ENCODE measurements around the gene RAPGEF3. TPM values are rescaled to one million over a fixed set of nuclear protein-coding genes. Genes with fewer than 3 reads are reported as not detected.

The RAPGEF3 gene
- polyA plus RNA-seq, 4 donors: 2.5 to 19.8 (median 4.3) TPM

GRCh38 chr12:47741340-47741703 is 17.4 kb downstream of the RAPGEF3 start:
- no peak for FAIRE-seq
- WGBS, 3 donors: 2 to 18% (median 7%) methylated on average over 4 of the region's 4 CpGs
- peaks cover 0 to 9% (median 0%) of the 10 kb centered on the region in 3 donors for H3K4me1 ChIP-seq (ENCODE audit: control insufficient read depth in 3 of 3, insufficient read depth in 2 of 3, low read depth in 1 of 3, low read length in 2 of 3)
- DNase-seq: peak; percentile 30 to 58
- H3K27ac ChIP-seq (ENCODE audit: low read depth in 1 of 3, low read length in 2 of 3): peak overlapping the region in 1 of 3 donors; percentile 42
- no peaks in the 10 kb centered on the region for H3K9me3 ChIP-seq (ENCODE audit: control insufficient read depth in 2 of 2, insufficient read depth in 1 of 2, low read depth in 1 of 2, low read length in 1 of 2)
- no peak overlapping the region for H3K4me3 ChIP-seq (ENCODE audit: low read depth in 1 of 3, low read length in 3 of 3)
- no peaks in the 10 kb centered on the region for H3K27me3 ChIP-seq (ENCODE audit: control insufficient read depth in 3 of 3, insufficient read depth in 3 of 3, low read length in 3 of 3)
- H3K36me3 ChIP-seq (ENCODE audit: control insufficient read depth in 3 of 3, insufficient read depth in 2 of 3, low read depth in 1 of 3, low read length in 3 of 3): peaks cover 0 to 1% (median 0%) of the 10 kb centered on the region in 3 donors

- Histone ChIP-seq H3K4me1 (ENCODE audit: control insufficient read depth in 3 of 3, insufficient read depth in 2 of 3, low read depth in 1 of 3, low read length in 2 of 3) (peaks cover 0 to 11% (median 2%) of the 10 kb centered on the region in 3 donors), H3K27ac (ENCODE audit: low read depth in 1 of 3, low read length in 2 of 3) (peak overlapping the region in 1 of 3 donors; percentile 42), H3K9me3 (ENCODE audit: control insufficient read depth in 2 of 2, insufficient read depth in 1 of 2, low read depth in 1 of 2, low read length in 1 of 2) (no peaks in the 10 kb centered on the region), H3K4me3 (ENCODE audit: low read depth in 1 of 3, low read length in 3 of 3) (no peak overlapping the region), H3K27me3 (ENCODE audit: control insufficient read depth in 3 of 3, insufficient read depth in 3 of 3, low read length in 3 of 3) (no peaks in the 10 kb centered on the region), H3K36me3 (ENCODE audit: control insufficient read depth in 3 of 3, insufficient read depth in 2 of 3, low read depth in 1 of 3, low read length in 3 of 3) (no peaks in the 10 kb centered on the region)
- no peak for DNase-seq
- no peak for FAIRE-seq
- WGBS, 3 donors: 39 to 70% (median 49%) methylated on average over 19 to 21 of the region's 21 CpGs
Measured at GRCh38 chr12:47740606-47741339, 17.9 kb downstream of the RAPGEF3 start.

GRCh38 chr12:47739979-47740378 is 18.7 kb downstream of the RAPGEF3 start:
- H3K27ac ChIP-seq (ENCODE audit: low read depth in 1 of 3, low read length in 2 of 3): peak overlapping the region in 2 of 3 donors; percentile 15 to 17
- no peaks in the 10 kb centered on the region for H3K9me3 ChIP-seq (ENCODE audit: control insufficient read depth in 2 of 2, insufficient read depth in 1 of 2, low read depth in 1 of 2, low read length in 1 of 2)
- no peak overlapping the region for H3K4me3 ChIP-seq (ENCODE audit: low read depth in 1 of 3, low read length in 3 of 3)
- H3K36me3 ChIP-seq (ENCODE audit: control insufficient read depth in 3 of 3, insufficient read depth in 2 of 3, low read depth in 1 of 3, low read length in 3 of 3): no peaks in the 10 kb centered on the region
- FAIRE-seq: no peak
- H3K4me1 ChIP-seq (ENCODE audit: control insufficient read depth in 3 of 3, insufficient read depth in 2 of 3, low read depth in 1 of 3, low read length in 2 of 3): peaks cover 0 to 15% (median 4%) of the 10 kb centered on the region in 3 donors
- peak in 1 of 2 donors; percentile 69 for DNase-seq
- WGBS, 3 donors: 34 to 54% (median 43%) methylated on average over 12 of the region's 12 CpGs
- no peaks in the 10 kb centered on the region for H3K27me3 ChIP-seq (ENCODE audit: control insufficient read depth in 3 of 3, insufficient read depth in 3 of 3, low read length in 3 of 3)

- H3K4me3 ChIP-seq (ENCODE audit: low read depth in 1 of 3, low read length in 3 of 3): no peak overlapping the region
- FAIRE-seq (no peak), DNase-seq (no peak)
- H3K36me3 ChIP-seq (ENCODE audit: control insufficient read depth in 3 of 3, insufficient read depth in 2 of 3, low read depth in 1 of 3, low read length in 3 of 3): no peaks in the 10 kb centered on the region
- 79 to 86% (median 82%) methylated on average over 3 of the region's 3 CpGs for WGBS, 3 donors
- H3K27ac ChIP-seq (ENCODE audit: low read depth in 1 of 3, low read length in 2 of 3): no peak overlapping the region
- no peaks in the 10 kb centered on the region for H3K27me3 ChIP-seq (ENCODE audit: control insufficient read depth in 3 of 3, insufficient read depth in 3 of 3, low read length in 3 of 3)
- no peaks in the 10 kb centered on the region for H3K9me3 ChIP-seq (ENCODE audit: control insufficient read depth in 2 of 2, insufficient read depth in 1 of 2, low read depth in 1 of 2, low read length in 1 of 2)
- H3K4me1 ChIP-seq (ENCODE audit: control insufficient read depth in 3 of 3, insufficient read depth in 2 of 3, low read depth in 1 of 3, low read length in 2 of 3): peaks cover 0 to 15% (median 4%) of the 10 kb centered on the region in 3 donors
Measured at GRCh38 chr12:47739297-47739696, 19.4 kb downstream of the RAPGEF3 start.

GRCh38 chr12:47737936-47738594 is 20.6 kb downstream of the RAPGEF3 start:
- DNase-seq: peak in 1 of 2 donors; percentile 63
- H3K27ac ChIP-seq (ENCODE audit: low read depth in 1 of 3, low read length in 2 of 3): peak overlapping the region in 2 of 3 donors; percentile 37 to 63
- 70 to 88% (median 82%) methylated on average over 17 of the region's 17 CpGs for WGBS, 3 donors

GRCh38 chr12:47736877-47737676 is 21.6 kb downstream of the RAPGEF3 start:
- Histone ChIP-seq H3K27ac (ENCODE audit: low read depth in 1 of 3, low read length in 2 of 3) (peak overlapping the region in 2 of 3 donors; percentile 37 to 63), H3K9me3 (ENCODE audit: control insufficient read depth in 2 of 2, insufficient read depth in 1 of 2, low read depth in 1 of 2, low read length in 1 of 2) (no peaks in the 10 kb centered on the region), H3K27me3 (ENCODE audit: control insufficient read depth in 3 of 3, insufficient read depth in 3 of 3, low read length in 3 of 3) (no peaks in the 10 kb centered on the region), H3K4me1 (ENCODE audit: control insufficient read depth in 3 of 3, insufficient read depth in 2 of 3, low read depth in 1 of 3, low read length in 2 of 3) (peaks cover 0 to 15% (median 4%) of the 10 kb centered on the region in 3 donors), H3K36me3 (ENCODE audit: control insufficient read depth in 3 of 3, insufficient read depth in 2 of 3, low read depth in 1 of 3, low read length in 3 of 3) (no peaks in the 10 kb centered on the region), H3K4me3 (ENCODE audit: low read depth in 1 of 3, low read length in 3 of 3) (no peak overlapping the region)
- DNase-seq (peak; percentile 44 to 45), FAIRE-seq (no peak)
- 45 to 59% (median 59%) methylated on average over 19 of the region's 19 CpGs for WGBS, 3 donors

More at GRCh38 chr12:47737936-47738594, 20.6 kb downstream of the RAPGEF3 start:
- no peak for FAIRE-seq
- Histone ChIP-seq H3K27me3 (ENCODE audit: control insufficient read depth in 3 of 3, insufficient read depth in 3 of 3, low read length in 3 of 3) (no peaks in the 10 kb centered on the region), H3K9me3 (ENCODE audit: control insufficient read depth in 2 of 2, insufficient read depth in 1 of 2, low read depth in 1 of 2, low read length in 1 of 2) (no peaks in the 10 kb centered on the region), H3K36me3 (ENCODE audit: control insufficient read depth in 3 of 3, insufficient read depth in 2 of 3, low read depth in 1 of 3, low read length in 3 of 3) (no peaks in the 10 kb centered on the region), H3K4me3 (ENCODE audit: low read depth in 1 of 3, low read length in 3 of 3) (no peak overlapping the region), H3K4me1 (ENCODE audit: control insufficient read depth in 3 of 3, insufficient read depth in 2 of 3, low read depth in 1 of 3, low read length in 2 of 3) (peaks cover 0 to 15% (median 4%) of the 10 kb centered on the region in 3 donors)

- H3K9me3 ChIP-seq (ENCODE audit: control insufficient read depth in 2 of 2, insufficient read depth in 1 of 2, low read depth in 1 of 2, low read length in 1 of 2): no peaks in the 10 kb centered on the region
- DNase-seq (no peak), FAIRE-seq (no peak)
- H3K27ac ChIP-seq (ENCODE audit: low read depth in 1 of 3, low read length in 2 of 3): peak overlapping the region in 2 of 3 donors; percentile 37 to 63
- H3K27me3 ChIP-seq (ENCODE audit: control insufficient read depth in 3 of 3, insufficient read depth in 3 of 3, low read length in 3 of 3): no peaks in the 10 kb centered on the region
- no peak overlapping the region for H3K4me3 ChIP-seq (ENCODE audit: low read depth in 1 of 3, low read length in 3 of 3)
- WGBS, 3 donors: 61 to 77% (median 74%) methylated on average over 4 of the region's 4 CpGs
- H3K36me3 ChIP-seq (ENCODE audit: control insufficient read depth in 3 of 3, insufficient read depth in 2 of 3, low read depth in 1 of 3, low read length in 3 of 3): no peaks in the 10 kb centered on the region
- H3K4me1 ChIP-seq (ENCODE audit: control insufficient read depth in 3 of 3, insufficient read depth in 2 of 3, low read depth in 1 of 3, low read length in 2 of 3): peaks cover 0 to 15% (median 4%) of the 10 kb centered on the region in 3 donors
Measured at GRCh38 chr12:47736216-47736615, 22.5 kb downstream of the RAPGEF3 start.

- Histone ChIP-seq H3K4me1 (ENCODE audit: control insufficient read depth in 3 of 3, insufficient read depth in 2 of 3, low read depth in 1 of 3, low read length in 2 of 3) (peaks cover 0 to 13% (median 4%) of the 10 kb centered on the region in 3 donors), H3K27me3 (ENCODE audit: control insufficient read depth in 3 of 3, insufficient read depth in 3 of 3, low read length in 3 of 3) (no peaks in the 10 kb centered on the region), H3K9me3 (ENCODE audit: control insufficient read depth in 2 of 2, insufficient read depth in 1 of 2, low read depth in 1 of 2, low read length in 1 of 2) (no peaks in the 10 kb centered on the region), H3K27ac (ENCODE audit: low read depth in 1 of 3, low read length in 2 of 3) (peak overlapping the region in 2 of 3 donors; percentile 37 to 63), H3K36me3 (ENCODE audit: control insufficient read depth in 3 of 3, insufficient read depth in 2 of 3, low read depth in 1 of 3, low read length in 3 of 3) (no peaks in the 10 kb centered on the region), H3K4me3 (ENCODE audit: low read depth in 1 of 3, low read length in 3 of 3) (no peak overlapping the region)
- FAIRE-seq (no peak), DNase-seq (no peak)
- 80 to 91% (median 85%) methylated on average over 11 of the region's 11 CpGs for WGBS, 3 donors
Measured at GRCh38 chr12:47735649-47736048, 23.0 kb downstream of the RAPGEF3 start.

Data from small intestine (tissue), 7 donors.